K562 (cell line): ENCODE measurements around the gene TIGD1. TPM values are rescaled to one million over a fixed set of nuclear protein-coding genes. Genes with fewer than 3 reads are reported as not detected.
A peak's percentile ranks its signal among the peaks of the same experiment; 100 is the strongest.

Experiments
- CEBPG ChIP-seq, 3 experiments: fragments of 200-800 bp in 1 of 3; sonication (Bioruptor generic) in 1 of 3; sonication (generic) in 1 of 3; formaldehyde crosslinking in 1 of 3; IDR thresholded peaks in 2 of 3; conservative IDR thresholded peaks in 1 of 3; 2 replicates each; pipeline versions ENCODE4 v1.6.1 to v1.8.0; 2016 to 2022; ENCODE audit warnings: missing compliant biosample characterization in 2 of 3, missing genetic modification characterization in 2 of 3, mild to moderate bottlenecking in 1 of 3, missing genetic modification reagents in 1 of 3
- KDM5B ChIP-seq: fragments of 200-600 bp; sonication (generic); IDR thresholded peaks from 2 replicates; pipeline ENCODE4 v1.6.1; 2012; ENCODE audit warnings: low read depth, mild to moderate bottlenecking, moderate library complexity, low read length, control low read depth, inconsistent platforms; ENCODE audit not compliant: insufficient replicate concordance
- MAFF ChIP-seq: IDR thresholded peaks from 2 replicates; pipeline ENCODE4 v1.6.1; 2012; ENCODE audit warnings: low read length, improper control_type of control experiment
- NCOA4 ChIP-seq: fragments of 450-650 bp; IDR thresholded peaks from 2 replicates; pipeline ENCODE4 v1.6.1; 2018; ENCODE audit warnings: mild to moderate bottlenecking; ENCODE audit not compliant: partially characterized antibody
- SMARCC2 ChIP-seq: fragments of 450-650 bp; IDR thresholded peaks from 2 replicates; pipeline ENCODE4 v1.6.1; 2017; ENCODE audit warnings: antibody characterized with exemption, moderate library complexity, mild to moderate bottlenecking, low read depth
- TAF9B ChIP-seq: fragments of 450-650 bp; IDR thresholded peaks from 2 replicates; pipeline ENCODE4 v1.6.1; 2018; ENCODE audit warnings: mild to moderate bottlenecking; ENCODE audit not compliant: partially characterized antibody
- ZFP1 ChIP-seq: fragments of 450-650 bp; formaldehyde crosslinking; IDR thresholded peaks from 2 replicates; pipeline ENCODE4 v1.4.0; 2020; ENCODE audit warnings: mild to moderate bottlenecking, mixed read lengths
- ZKSCAN3 ChIP-seq: fragments of 250-450 bp; sonication (Bioruptor Pico); IDR thresholded peaks from 2 replicates; pipeline ENCODE4 v1.4.0; 2020
- polyA plus RNA-seq, 8 experiments: library from polyadenylated mRNA; depleted of rRNA in 4 of 8; stranded (reverse) in 5 of 8; unstranded in 3 of 8; fragments of >200 nt; fragmentation: Nextera tagmentation in 2 of 8; fragmentation: Illumina TruSeq in 1 of 8; extraction: Ambion mirVana in 2 of 8; extraction: Trizol in 1 of 8; gene quantifications; 2 replicates each; pipeline versions ENCODE4 v1.2.1 to v1.2.3, GENCODE V29; 2011 to 2014; ENCODE audit warnings: inconsistent platforms in 1 of 8, missing spikeins in 1 of 8
- total RNA-seq, 7 experiments: library from RNA; depleted of rRNA in 6 of 7; stranded (reverse); fragments of >200 nt in 6 of 7; fragmentation: Illumina TruSeq in 2 of 7; extraction: Trizol in 2 of 7; gene quantifications; 2 replicates each; pipeline versions ENCODE4 v1.2.1 to v1.2.3, GENCODE V29; 2011 to 2021; ENCODE audit warnings: low replicate concordance in 1 of 7
- TF ChIP-seq, protein P1 (sequence below): fragments of 250-450 bp; sonication (Bioruptor Pico); IDR thresholded peaks from 2 replicates; pipeline ENCODE4 v1.8.0; 2022; ENCODE audit warnings: moderate library complexity, mild to moderate bottlenecking, inconsistent platforms
- TF ChIP-seq, protein P2 (sequence below), 2 experiments: fragments of 250-450 bp in 1 of 2; fragments of 450-650 bp in 1 of 2; sonication (Bioruptor Pico) in 1 of 2; IDR thresholded peaks; 2 replicates each; pipeline versions ENCODE4 v1.6.1 to v1.8.0; 2016 to 2021; ENCODE audit warnings: mild to moderate bottlenecking in 2 of 2, moderate library complexity in 2 of 2, missing compliant biosample characterization in 1 of 2, missing genetic modification characterization in 1 of 2
- TF ChIP-seq, protein P3 (sequence below): fragments of 200-600 bp; sonication (generic); IDR thresholded peaks from one replicate; pipeline ENCODE4 v1.6.1; 2012; ENCODE audit warnings: mild to moderate bottlenecking, low read depth, low read length, inconsistent platforms
- TF ChIP-seq, protein P4 (sequence below): sonication (generic); formaldehyde crosslinking; IDR thresholded peaks from 2 replicates; pipeline ENCODE4 v1.8.1; 2023; ENCODE audit warnings: mild to moderate bottlenecking, missing genetic modification reagents, moderate library complexity

Gene TIGD1
- total and polyA plus RNA-seq, 9 of the 15 experiments (the other 6 are each of a cell fraction or from before 2014, with no cell fraction given) = 2.0 to 10.1 (median 6.6) TPM

DNA sequence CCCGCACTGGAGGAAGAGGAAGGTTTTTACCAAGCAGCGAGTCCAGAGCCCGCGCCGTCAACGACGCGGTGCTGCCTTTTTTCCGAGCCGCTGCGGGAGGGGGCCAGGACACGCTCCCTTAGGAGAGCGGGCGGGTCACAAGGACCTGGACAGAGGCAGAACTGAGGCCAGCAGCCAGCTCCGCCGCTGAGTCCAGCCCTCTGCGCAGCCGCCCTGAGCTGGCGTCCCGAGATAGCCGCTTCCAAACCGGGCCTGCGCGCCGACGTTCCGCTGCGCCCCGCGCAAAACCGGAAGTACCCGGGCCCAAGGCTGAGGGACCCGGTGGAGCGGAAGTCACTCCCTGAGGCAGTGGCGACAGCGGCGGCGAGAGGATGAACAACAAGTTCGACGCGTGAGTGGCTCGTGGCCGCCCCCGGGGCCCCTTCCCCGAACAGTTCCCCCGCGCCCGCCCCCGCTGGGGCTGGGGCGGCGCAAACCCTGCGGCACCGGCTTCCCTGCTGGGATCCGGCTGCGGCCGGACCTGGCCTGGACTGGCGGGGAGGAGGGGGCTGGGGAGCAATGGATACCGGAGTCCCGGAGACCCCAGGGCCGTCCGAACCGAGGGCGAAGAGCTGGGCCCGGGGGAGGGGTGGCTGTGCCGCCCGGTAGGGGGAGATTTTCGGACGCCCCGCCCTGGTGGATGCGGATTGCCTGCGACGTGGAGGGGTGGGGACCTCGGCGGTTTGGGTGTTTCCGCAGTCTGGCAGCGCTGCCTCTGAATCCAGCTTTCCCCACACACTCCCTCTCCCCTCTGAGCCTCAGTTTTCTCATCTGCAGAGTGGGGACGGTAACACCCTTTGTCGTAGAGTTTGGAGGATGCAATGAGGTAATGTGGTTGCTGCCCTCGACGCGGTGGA lies at the start of gene TIGD1, which contains the start of gene EIF4E2 (continued):
- no peak for TF ChIP-seq ZFP1 (CRISPR knock-in tag)
- no peak for TF ChIP-seq ZKSCAN3
- TF ChIP-seq CEBPG (CRISPR knock-in tag; IDR thresholded peaks at IDR 0.05) = no peak
- no peak for TF ChIP-seq CEBPG (tag; conservative IDR thresholded peaks at IDR 0.05 in 1 of 2, IDR thresholded peaks at IDR 0.05 in 1 of 2)
- TF ChIP-seq, protein P1, sequence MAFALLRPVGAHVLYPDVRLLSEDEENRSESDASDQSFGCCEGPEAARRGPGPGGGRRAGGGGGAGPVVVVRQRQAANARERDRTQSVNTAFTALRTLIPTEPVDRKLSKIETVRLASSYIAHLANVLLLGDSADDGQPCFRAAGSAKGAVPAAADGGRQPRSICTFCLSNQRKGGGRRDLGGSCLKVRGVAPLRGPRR (CRISPR knock-in tag) = no peak
- TF ChIP-seq, protein P2, sequence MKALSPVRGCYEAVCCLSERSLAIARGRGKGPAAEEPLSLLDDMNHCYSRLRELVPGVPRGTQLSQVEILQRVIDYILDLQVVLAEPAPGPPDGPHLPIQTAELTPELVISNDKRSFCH (CRISPR knock-in tag; IDR thresholded peaks at IDR 0.05) = no peak
- TF ChIP-seq, protein P2 (tag; IDR thresholded peaks at IDR 0.05) = peak; percentile 41; the same call in 1 of the 2 replicates
- peak; percentile 78 for TF ChIP-seq TAF9B
- no peak for TF ChIP-seq SMARCC2
- TF ChIP-seq, protein P3, sequence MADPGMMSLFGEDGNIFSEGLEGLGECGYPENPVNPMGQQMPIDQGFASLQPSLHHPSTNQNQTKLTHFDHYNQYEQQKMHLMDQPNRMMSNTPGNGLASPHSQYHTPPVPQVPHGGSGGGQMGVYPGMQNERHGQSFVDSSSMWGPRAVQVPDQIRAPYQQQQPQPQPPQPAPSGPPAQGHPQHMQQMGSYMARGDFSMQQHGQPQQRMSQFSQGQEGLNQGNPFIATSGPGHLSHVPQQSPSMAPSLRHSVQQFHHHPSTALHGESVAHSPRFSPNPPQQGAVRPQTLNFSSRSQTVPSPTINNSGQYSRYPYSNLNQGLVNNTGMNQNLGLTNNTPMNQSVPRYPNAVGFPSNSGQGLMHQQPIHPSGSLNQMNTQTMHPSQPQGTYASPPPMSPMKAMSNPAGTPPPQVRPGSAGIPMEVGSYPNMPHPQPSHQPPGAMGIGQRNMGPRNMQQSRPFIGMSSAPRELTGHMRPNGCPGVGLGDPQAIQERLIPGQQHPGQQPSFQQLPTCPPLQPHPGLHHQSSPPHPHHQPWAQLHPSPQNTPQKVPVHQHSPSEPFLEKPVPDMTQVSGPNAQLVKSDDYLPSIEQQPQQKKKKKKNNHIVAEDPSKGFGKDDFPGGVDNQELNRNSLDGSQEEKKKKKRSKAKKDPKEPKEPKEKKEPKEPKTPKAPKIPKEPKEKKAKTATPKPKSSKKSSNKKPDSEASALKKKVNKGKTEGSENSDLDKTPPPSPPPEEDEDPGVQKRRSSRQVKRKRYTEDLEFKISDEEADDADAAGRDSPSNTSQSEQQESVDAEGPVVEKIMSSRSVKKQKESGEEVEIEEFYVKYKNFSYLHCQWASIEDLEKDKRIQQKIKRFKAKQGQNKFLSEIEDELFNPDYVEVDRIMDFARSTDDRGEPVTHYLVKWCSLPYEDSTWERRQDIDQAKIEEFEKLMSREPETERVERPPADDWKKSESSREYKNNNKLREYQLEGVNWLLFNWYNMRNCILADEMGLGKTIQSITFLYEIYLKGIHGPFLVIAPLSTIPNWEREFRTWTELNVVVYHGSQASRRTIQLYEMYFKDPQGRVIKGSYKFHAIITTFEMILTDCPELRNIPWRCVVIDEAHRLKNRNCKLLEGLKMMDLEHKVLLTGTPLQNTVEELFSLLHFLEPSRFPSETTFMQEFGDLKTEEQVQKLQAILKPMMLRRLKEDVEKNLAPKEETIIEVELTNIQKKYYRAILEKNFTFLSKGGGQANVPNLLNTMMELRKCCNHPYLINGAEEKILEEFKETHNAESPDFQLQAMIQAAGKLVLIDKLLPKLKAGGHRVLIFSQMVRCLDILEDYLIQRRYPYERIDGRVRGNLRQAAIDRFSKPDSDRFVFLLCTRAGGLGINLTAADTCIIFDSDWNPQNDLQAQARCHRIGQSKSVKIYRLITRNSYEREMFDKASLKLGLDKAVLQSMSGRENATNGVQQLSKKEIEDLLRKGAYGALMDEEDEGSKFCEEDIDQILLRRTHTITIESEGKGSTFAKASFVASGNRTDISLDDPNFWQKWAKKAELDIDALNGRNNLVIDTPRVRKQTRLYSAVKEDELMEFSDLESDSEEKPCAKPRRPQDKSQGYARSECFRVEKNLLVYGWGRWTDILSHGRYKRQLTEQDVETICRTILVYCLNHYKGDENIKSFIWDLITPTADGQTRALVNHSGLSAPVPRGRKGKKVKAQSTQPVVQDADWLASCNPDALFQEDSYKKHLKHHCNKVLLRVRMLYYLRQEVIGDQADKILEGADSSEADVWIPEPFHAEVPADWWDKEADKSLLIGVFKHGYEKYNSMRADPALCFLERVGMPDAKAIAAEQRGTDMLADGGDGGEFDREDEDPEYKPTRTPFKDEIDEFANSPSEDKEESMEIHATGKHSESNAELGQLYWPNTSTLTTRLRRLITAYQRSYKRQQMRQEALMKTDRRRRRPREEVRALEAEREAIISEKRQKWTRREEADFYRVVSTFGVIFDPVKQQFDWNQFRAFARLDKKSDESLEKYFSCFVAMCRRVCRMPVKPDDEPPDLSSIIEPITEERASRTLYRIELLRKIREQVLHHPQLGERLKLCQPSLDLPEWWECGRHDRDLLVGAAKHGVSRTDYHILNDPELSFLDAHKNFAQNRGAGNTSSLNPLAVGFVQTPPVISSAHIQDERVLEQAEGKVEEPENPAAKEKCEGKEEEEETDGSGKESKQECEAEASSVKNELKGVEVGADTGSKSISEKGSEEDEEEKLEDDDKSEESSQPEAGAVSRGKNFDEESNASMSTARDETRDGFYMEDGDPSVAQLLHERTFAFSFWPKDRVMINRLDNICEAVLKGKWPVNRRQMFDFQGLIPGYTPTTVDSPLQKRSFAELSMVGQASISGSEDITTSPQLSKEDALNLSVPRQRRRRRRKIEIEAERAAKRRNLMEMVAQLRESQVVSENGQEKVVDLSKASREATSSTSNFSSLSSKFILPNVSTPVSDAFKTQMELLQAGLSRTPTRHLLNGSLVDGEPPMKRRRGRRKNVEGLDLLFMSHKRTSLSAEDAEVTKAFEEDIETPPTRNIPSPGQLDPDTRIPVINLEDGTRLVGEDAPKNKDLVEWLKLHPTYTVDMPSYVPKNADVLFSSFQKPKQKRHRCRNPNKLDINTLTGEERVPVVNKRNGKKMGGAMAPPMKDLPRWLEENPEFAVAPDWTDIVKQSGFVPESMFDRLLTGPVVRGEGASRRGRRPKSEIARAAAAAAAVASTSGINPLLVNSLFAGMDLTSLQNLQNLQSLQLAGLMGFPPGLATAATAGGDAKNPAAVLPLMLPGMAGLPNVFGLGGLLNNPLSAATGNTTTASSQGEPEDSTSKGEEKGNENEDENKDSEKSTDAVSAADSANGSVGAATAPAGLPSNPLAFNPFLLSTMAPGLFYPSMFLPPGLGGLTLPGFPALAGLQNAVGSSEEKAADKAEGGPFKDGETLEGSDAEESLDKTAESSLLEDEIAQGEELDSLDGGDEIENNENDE = no peak
- TF ChIP-seq MAFF = no peak
- TF ChIP-seq NCOA4 = peak; percentile 38
- TF ChIP-seq, protein P4, sequence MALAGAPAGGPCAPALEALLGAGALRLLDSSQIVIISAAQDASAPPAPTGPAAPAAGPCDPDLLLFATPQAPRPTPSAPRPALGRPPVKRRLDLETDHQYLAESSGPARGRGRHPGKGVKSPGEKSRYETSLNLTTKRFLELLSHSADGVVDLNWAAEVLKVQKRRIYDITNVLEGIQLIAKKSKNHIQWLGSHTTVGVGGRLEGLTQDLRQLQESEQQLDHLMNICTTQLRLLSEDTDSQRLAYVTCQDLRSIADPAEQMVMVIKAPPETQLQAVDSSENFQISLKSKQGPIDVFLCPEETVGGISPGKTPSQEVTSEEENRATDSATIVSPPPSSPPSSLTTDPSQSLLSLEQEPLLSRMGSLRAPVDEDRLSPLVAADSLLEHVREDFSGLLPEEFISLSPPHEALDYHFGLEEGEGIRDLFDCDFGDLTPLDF (CRISPR knock-in tag) = no peak; the same call in 1 of the 2 replicates
- peak; percentile 89 for TF ChIP-seq KDM5B
